22Rv1 (cell line): Measurements from ENCODE around the gene SMIM35.

ENCODE experiments used
- H3K27ac ChIP-seq: fragments of 450-650 bp; 2 replicates; pipeline ENCODE4 v1.5.1; 2017
- CTCF ChIP-seq: fragments of 450-650 bp; IDR thresholded peaks from 2 replicates; pipeline ENCODE4 v1.5.1; 2017; ENCODE audit warnings: mild to moderate bottlenecking
- ZFX ChIP-seq: fragments of 450-650 bp; IDR thresholded peaks from 2 replicates; pipeline ENCODE4 v1.6.1; 2017; ENCODE audit warnings: antibody characterized with exemption, borderline replicate concordance

SMIM35 gene

GRCh38 chr11:118117790-118118601, 31.2 kb upstream of the SMIM35 start:
- H3K27ac ChIP-seq, result no peak overlapping the region
- no peak for TF ChIP-seq ZFX
- TF ChIP-seq CTCF, result no peak

GRCh38 chr11:118115048-118115447, 28.3 kb upstream of the SMIM35 start:
- TF ChIP-seq ZFX (no peak), CTCF (no peak)
- no peak overlapping the region for H3K27ac ChIP-seq

- TF ChIP-seq CTCF, result no peak
- no peak for TF ChIP-seq ZFX
- no peak overlapping the region for H3K27ac ChIP-seq
Measured at GRCh38 chr11:118114266-118114665, 27.5 kb upstream of the SMIM35 start.

- TF ChIP-seq ZFX, result no peak
- no peak for TF ChIP-seq CTCF
- H3K27ac ChIP-seq, result no peak overlapping the region
Measured at GRCh38 chr11:118112711-118113430, 26.1 kb upstream of the SMIM35 start.

- no peak overlapping the region for H3K27ac ChIP-seq
- no peak for TF ChIP-seq ZFX
- no peak for TF ChIP-seq CTCF
Measured at GRCh38 chr11:118111744-118112035, 24.9 kb upstream of the SMIM35 start.

- H3K27ac ChIP-seq, result no peak overlapping the region
- TF ChIP-seq CTCF (no peak), ZFX (no peak)
Measured at GRCh38 chr11:118111019-118111743, 24.4 kb upstream of the SMIM35 start.
